Measurements from ENCODE around the gene ZSCAN21. TPM values are rescaled to one million over a fixed set of nuclear protein-coding genes. Genes with fewer than 3 reads are reported as not detected.

The ZSCAN21 gene
- polyA plus RNA-seq, 2 of the 4 experiments (the other 2 are of a cell fraction) = 9.1 to 18.3 TPM

DNA sequence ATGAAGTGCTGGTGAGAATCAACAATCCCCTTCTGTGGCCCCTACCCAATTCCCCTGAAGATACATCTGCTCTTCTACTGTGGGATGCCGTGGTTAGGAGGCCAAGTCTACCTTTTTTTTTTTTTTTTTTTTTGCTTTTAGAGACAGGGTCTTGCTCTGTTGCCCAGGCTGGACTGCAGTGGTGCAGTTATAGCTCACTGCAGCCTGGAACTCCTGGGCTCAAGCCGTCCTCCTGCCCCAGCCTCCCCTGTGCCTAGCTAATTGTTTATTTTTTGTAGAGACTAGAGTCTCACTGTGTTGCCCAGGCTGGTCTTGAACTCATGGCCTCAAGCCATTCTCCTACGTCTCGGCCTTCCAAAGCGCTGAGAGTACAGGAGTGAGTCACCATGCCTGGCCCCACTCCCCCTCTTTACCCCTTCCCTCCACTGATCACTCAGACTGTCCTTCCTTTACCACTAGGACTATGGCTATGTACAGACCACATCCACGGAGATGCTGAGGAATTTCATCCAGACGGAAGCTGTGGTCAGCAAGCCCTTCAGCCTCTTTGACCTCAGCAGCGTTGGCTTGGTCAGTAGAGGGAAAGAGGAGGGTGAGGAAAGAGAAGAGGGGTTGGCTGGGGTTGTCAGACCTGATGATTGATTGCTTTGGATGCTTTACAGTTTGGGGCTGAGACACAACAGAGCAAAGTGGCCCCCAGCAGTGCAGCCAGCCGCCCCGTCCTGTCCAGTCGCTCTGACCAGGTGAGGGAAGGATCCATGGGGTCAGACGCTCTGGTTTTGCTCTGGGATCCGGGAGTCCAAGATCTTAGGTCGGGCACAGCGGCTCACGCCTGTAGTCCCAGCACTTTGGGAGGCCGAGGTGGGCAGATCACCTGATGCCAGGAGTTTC is 53.6 kb downstream of the ZSCAN21 start:
- Histone ChIP-seq H3K4me1 (peaks cover 18% of the 10 kb centered on the region), H3K4me3 (peak overlapping the region; percentile 98; the same call in 1 of the 3 replicates), H3K4me2 (peak overlapping the region; percentile 85), H3K9me3 (no peaks in the 10 kb centered on the region), H3K27ac (peak overlapping the region in 1 of 2 experiments; percentile 94; a peak in 4 of 6 replicates)
- WGBS (ENCODE audit: missing lambda C conversion rate) = 92% methylated on average over 16 of the region's 17 CpGs
- DNase-seq (ENCODE audit: low read depth in 1 of 2, low spot score in 1 of 2) (no peak), ATAC-seq (no peak), FAIRE-seq (no peak)
- ChIA-PET POLR2A (interaction anchor here (1.2 to 3.0 kb wide), 4 partner anchors 10 to 694 kb away, joined by 3 to 46 read pairs (median 8); partner anchors contain the start of genes BUD31, COPS6 and PDAP1), CTCF (interaction anchor here (0.5 to 3.9 kb wide), 5 partner anchors 9 to 316 kb away, joined by 4 to 33 read pairs (median 8); no protein-coding TSS in a partner anchor)
- no peak for TF ChIP-seq POLR2AphosphoS2 (conservative IDR thresholded peaks at IDR 0.05; ENCODE audit: low read length)
- TF ChIP-seq, protein P1, sequence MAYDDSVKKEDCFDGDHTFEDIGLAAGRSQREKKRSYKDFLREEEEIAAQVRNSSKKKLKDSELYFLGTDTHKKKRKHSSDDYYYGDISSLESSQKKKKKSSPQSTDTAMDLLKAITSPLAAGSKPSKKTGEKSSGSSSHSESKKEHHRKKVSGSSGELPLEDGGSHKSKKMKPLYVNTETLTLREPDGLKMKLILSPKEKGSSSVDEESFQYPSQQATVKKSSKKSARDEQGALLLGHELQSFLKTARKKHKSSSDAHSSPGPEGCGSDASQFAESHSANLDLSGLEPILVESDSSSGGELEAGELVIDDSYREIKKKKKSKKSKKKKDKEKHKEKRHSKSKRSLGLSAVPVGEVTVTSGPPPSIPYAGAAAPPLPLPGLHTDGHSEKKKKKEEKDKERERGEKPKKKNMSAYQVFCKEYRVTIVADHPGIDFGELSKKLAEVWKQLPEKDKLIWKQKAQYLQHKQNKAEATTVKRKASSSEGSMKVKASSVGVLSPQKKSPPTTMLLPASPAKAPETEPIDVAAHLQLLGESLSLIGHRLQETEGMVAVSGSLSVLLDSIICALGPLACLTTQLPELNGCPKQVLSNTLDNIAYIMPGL (CRISPR knock-in tag; IDR thresholded peaks at IDR 0.05; ENCODE audit: borderline replicate concordance) = no peak
- no peak for TF ChIP-seq GATA3 (IDR thresholded peaks at IDR 0.05; ENCODE audit: borderline replicate concordance)
- TF ChIP-seq RFX5 (IDR thresholded peaks at IDR 0.05) = no peak
- TF ChIP-seq ZFP36 (IDR thresholded peaks at IDR 0.05; ENCODE audit: borderline replicate concordance, partially characterized antibody) = no peak
- no peak for TF ChIP-seq RAD21 (conservative IDR thresholded peaks at IDR 0.05 in 1 of 2, IDR thresholded peaks at IDR 0.05 in 1 of 2)

DNA sequence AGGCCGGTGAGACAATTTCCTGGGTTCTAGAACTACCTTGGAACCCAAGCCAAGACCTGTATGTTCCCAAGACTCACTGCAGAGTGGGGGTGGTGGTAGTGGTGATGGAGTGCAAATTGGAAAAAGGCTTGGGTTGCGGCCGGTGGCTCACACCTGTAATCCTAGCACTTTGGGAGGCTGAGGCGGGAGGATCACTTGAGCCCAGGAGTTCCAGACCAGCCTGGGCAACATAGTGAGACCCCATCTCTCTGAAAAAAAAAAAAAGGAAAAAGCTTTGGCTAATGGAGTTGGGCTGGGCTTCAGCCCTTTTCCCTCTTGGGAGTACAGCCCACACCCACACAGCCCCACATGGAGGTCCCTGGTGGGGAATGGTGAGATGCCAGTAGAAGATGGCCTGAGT is 56.0 kb downstream of the ZSCAN21 start:
- Histone ChIP-seq H3K4me2 (no peak overlapping the region), H3K9me3 (no peaks in the 10 kb centered on the region), H3K27ac (no peak overlapping the region), H3K4me1 (peaks cover 8% of the 10 kb centered on the region), H3K4me3 (no peak overlapping the region)
- POLR2A ChIA-PET = no interaction called here
- no peak for TF ChIP-seq CBX2 (IDR thresholded peaks at IDR 0.05; ENCODE audit: borderline replicate concordance, low read depth)
- no peak for TF ChIP-seq RCOR1 (IDR thresholded peaks at IDR 0.05; ENCODE audit: low read depth, low read length)
- TF ChIP-seq RNF2 (IDR thresholded peaks at IDR 0.05; ENCODE audit: borderline replicate concordance, low read depth) = no peak
- TF ChIP-seq ESRRA (IDR thresholded peaks at IDR 0.05; ENCODE audit: borderline replicate concordance, low read length) = no peak
- TF ChIP-seq EP300 (IDR thresholded peaks at IDR 0.05) = no peak
- TF ChIP-seq HOXA7 (CRISPR knock-in tag; IDR thresholded peaks at IDR 0.05) = no peak
- TF ChIP-seq CHD2 (IDR thresholded peaks at IDR 0.05; ENCODE audit: low read length, partially characterized antibody) = no peak
- TF ChIP-seq KDM1A (IDR thresholded peaks at IDR 0.05; ENCODE audit: low read depth) = no peak
- no peak for TF ChIP-seq BCL3 (IDR thresholded peaks at IDR 0.05)
- no peak for TF ChIP-seq TFCP2L1 (CRISPR knock-in tag; IDR thresholded peaks at IDR 0.05)
- TF ChIP-seq TP53 (CRISPR knock-in tag; IDR thresholded peaks at IDR 0.05) = no peak
- TF ChIP-seq, protein P2, sequence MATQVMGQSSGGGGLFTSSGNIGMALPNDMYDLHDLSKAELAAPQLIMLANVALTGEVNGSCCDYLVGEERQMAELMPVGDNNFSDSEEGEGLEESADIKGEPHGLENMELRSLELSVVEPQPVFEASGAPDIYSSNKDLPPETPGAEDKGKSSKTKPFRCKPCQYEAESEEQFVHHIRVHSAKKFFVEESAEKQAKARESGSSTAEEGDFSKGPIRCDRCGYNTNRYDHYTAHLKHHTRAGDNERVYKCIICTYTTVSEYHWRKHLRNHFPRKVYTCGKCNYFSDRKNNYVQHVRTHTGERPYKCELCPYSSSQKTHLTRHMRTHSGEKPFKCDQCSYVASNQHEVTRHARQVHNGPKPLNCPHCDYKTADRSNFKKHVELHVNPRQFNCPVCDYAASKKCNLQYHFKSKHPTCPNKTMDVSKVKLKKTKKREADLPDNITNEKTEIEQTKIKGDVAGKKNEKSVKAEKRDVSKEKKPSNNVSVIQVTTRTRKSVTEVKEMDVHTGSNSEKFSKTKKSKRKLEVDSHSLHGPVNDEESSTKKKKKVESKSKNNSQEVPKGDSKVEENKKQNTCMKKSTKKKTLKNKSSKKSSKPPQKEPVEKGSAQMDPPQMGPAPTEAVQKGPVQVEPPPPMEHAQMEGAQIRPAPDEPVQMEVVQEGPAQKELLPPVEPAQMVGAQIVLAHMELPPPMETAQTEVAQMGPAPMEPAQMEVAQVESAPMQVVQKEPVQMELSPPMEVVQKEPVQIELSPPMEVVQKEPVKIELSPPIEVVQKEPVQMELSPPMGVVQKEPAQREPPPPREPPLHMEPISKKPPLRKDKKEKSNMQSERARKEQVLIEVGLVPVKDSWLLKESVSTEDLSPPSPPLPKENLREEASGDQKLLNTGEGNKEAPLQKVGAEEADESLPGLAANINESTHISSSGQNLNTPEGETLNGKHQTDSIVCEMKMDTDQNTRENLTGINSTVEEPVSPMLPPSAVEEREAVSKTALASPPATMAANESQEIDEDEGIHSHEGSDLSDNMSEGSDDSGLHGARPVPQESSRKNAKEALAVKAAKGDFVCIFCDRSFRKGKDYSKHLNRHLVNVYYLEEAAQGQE (IDR thresholded peaks at IDR 0.05) = no peak
- DNase-seq (ENCODE audit: low read depth in 1 of 2, low spot score in 1 of 2) (no peak), FAIRE-seq (no peak), ATAC-seq (no peak)
- WGBS (ENCODE audit: missing lambda C conversion rate) = 95% methylated on average over 4 of the region's 4 CpGs
- CTCF ChIA-PET = interaction anchor here (0.5 to 2.6 kb wide), 5 partner anchors 9 to 371 kb away, joined by 3 to 11 read pairs (median 7); no protein-coding TSS in a partner anchor
